NCI-H128 (cell line): ENCODE measurements around the gene MLXIP.
"Not testable (repeated sequence)": the region's sequence is repeated elsewhere in the genome, so short reads cannot be mapped to it uniquely, and the experiment has no call there.

Source experiments
- DNase-seq: peaks from one replicate; lab custom pipeline; 2025; ENCODE audit not compliant: unreplicated experiment; lab: John Stamatoyannopoulos, UW

Gene MLXIP

DNA sequence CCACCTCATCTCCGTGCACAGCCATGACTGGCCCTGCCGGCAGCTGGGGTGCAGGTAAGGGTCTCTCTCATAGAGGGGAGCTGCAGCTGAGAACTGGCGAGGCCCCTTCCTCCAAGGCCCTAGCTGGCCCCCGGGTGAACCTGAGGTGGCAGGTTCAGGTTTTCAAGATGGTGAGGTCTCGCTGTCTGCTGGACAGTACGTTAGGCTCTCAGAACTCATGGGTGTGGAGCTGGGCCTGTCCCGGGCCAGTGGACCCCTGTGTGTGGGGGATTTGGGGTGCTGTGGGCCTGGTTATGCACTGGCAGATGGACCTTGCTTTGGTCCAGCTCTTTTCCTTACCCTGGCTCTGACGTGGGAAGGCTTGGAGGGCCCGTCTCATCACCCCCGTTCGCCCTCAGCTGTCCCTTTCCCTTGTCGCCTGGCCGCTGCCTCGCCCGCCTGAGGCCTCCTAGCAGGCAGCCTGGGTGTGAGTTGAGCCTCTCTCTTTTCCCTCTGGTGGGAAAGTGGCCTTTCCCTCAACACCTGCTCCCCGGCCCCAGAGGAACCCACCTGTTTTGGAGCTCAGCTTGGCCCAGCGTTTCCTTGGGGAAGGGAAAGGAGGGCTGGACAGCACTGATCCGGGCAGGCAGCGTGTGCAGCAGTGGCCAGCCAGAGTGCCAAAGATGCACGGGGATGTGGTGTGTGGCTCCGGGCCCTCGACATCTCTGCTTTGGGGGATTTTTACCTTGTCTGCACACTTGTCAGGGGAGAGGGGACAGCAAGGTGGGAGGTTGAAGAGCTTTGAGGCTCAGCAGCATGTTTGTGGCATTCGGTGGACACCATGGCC is 67.2 kb downstream of the MLXIP start:
- no peak for DNase-seq

DNA sequence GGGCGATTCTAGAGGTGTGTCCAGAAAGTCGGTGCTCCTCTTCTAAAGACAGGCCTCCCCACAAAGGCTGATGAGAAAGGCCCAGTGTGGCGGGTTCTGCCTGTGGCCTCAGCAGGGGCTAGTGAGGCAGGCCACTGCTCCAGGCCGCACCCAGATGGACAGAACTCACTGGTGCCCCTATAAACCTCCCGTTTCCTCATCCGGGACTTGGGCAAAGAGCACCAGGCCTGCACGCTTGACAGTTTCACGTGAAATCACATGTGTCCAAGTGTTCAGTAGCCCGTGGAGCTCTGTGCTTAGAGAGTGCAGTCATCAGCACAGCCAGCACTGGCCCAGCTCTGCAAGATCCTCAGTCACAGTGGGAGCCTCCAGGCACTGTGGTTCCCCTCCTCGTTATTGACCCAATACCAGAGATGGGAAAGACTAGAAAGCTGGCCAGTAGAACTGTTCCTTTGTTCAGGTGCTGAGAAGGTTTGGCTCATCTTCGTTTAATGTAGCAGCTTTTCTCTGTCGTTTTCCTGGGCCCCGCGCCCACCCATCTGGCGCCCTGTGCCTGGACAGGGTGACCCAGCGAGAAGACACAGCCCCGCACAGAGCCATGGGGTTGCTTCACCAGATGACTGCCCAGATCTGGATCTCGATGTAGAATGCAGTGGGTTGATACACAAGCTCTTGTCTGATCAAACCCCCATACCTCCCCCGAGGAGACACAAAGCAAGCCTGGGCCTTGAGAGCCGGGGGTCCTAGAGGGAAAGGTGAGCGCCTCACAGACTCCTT is 69.1 kb downstream of the MLXIP start:
- no peak for DNase-seq

DNA sequence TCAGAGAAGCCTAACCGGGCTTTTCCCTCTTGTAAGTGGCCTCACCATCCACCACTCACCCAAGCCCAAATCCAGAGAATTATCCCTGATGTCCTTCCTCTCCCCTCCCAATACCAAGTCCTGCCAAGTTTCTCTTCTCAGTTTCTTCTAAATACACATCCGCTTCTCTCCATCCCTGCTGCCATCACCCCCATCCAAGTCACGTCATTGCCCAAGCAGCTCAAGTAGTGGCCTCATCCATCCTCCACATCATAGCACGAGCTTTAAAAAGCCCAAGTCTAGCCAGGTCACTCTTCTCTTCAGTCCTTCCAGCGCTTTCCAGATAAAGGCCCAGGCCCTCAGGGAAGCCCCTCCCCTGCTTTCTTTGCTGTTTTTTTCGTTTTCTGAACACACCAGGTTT is 70.1 kb downstream of the MLXIP start:
- no peak for DNase-seq

DNA sequence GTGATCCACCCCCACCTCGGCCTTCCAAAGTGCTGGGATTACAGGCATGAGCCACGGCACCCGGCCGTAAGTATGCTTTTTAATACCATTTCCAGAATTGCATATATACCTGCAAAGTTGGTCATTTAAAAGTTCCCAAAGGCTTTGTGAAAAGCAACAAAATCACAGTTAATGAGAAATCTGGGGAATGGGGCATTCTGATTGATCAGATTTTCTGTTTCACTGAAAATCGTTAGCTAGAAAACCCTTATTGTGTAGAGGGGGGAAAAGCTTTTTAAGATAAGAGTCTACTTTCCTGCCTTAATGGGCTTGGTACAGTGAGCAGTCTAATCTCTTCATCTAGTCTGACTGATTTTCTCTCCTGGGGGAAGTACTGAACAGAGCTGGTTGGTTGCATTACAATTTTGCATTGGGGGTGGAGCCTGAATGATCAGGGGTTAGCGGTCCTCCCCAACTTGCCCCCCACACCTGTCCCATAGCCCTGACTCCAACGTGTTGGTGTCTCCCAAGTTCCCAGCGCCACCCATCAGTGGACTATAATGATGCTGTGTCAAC is 71.6 kb downstream of the MLXIP start:
- no peak for DNase-seq

DNA sequence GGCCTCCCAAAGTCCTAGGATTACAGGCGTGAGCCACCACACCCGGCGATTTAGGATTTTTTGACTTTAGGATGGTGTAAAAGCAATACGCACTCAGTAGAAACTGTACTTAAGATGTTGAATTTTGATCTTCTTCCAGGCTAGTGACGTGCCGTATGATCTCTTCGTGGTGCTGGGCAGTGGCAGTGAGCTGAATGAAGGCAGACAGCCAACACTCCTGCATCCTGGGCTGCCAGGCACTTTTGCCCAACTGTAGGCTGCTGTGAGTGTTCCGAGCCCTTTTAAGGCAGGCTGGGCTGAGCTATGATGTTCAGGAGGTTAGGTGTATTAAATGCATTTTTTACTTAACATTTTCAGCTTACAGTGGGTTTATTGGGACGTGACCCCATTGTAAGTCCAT is 74.2 kb downstream of the MLXIP start:
- DNase-seq: no peak

DNA sequence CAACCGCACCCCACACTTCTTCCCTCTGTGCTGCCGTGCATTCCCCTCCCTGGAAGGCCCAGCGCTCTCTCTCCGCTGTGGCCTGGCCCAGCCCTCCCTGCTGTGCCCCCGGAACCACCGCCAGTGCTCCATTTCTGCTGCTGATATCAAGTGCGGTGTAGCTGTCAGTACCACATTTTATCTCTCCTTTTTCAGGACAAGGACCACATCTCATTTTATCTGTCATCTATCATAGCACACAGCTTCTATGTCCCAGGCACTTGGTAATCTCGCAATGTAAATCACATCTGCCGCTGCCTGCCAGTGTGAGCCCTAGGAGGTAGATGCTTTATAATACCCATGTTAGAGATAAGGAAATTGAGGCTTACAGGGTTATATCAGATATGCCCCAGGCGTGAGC is 77.1 kb downstream of the MLXIP start:
- no peak for DNase-seq

DNA sequence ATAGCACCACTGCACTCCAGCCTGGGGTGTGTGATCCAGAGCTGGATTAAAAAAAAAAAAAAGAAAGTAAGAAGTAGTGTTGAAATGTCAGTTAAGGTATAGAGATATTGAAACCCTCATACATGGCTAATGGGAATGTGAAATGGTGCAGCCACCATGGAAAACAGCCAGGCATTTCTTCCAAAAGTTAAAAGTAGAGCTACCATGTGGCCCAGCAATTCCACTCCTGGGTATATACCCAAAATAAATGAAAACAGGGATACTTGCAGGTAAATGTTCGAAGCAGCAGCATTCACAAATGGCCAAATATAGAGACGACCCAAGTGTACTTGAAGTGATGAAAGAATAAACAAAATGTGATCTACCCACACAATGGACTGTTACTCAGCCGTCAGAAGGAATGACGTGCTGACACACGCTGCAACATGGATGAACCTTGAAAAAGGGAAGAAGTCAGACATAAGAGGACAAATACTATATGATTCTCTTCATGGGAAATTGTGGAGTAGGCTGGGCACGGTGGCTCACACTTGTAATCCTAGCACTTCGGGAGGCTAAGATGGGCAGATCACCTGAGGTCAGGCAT is 80.2 kb downstream of the MLXIP start:
- DNase-seq: no peak

DNA sequence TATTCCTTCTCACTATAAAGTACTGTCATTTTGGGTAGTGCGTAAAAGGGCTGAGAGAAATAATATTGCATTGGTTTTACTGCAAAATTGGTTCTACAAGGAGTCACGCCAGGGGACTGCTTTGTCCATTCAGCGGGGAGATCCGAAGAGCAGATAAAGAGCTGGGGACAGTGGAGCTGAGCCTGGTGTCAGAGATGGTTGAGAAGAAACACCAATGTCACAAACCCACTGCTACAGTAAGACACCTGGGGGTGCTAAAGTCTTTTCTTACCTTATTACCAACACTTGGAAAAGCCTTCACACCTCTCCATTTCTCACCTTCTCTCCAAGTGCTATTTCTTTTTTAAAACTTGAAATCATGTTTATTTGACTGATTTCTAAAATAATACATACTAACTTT is 81.3 kb downstream of the MLXIP start:
- no peak for DNase-seq

DNA sequence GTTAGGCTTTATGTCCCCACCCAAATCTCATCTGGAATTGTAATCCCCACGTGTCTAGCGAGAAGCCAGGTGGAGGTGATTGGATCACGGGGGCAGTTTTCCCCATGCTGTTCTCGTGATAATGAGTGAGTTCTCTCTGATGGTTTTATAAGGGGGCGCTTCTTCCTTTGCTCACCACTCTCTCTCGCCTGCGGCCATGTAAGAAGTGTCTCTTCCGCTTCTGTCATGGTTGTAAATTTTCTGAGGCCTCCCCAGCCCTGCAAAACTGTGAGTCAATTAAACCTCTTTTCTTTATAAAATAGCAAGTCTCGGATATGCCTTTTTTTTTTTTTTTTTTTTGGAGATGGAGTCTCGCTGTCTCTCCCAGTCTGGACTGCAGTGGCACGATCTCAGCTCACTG is 82.2 kb downstream of the MLXIP start:
- no peak for DNase-seq

DNA sequence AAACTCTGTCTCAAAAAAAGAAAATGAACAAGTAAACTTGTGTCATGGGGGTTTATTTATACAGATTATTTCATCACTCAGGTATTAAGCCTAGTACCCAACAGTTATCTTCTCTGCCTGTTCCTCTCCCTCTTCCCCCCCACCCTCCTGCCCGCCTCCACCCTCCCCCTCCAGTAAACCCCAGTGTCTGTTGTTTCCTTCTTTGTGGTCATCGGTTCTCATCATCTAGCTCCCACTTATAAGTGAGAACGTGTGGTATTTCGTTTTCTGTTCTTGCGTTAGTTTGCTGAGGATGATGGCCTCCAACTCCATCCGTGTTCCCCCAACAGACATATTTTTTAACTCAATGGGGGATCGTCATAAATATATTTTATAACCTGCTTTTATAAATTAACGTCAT is 83.1 kb downstream of the MLXIP start:
- DNase-seq: no peak

DNA sequence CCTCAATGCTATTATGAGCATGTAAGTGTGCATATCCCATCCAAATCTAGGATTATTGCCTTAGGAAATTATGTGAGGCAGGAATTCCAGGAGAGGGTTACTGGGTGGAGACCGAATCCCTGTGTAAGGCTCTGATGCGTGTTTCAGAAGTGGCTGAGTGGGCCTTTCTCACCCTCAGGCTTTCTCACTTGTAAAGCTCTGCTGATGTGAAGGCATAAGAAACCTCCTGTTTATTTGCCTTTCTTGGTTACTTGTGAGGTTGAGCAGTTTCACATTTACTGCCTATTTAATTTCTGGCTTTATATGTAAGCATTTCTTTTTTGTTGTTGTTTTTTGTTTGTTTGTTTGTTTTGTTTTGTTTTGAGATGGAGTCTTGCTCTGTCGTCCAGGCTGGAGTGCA is 84.4 kb downstream of the MLXIP start:
- no peak for DNase-seq

DNA sequence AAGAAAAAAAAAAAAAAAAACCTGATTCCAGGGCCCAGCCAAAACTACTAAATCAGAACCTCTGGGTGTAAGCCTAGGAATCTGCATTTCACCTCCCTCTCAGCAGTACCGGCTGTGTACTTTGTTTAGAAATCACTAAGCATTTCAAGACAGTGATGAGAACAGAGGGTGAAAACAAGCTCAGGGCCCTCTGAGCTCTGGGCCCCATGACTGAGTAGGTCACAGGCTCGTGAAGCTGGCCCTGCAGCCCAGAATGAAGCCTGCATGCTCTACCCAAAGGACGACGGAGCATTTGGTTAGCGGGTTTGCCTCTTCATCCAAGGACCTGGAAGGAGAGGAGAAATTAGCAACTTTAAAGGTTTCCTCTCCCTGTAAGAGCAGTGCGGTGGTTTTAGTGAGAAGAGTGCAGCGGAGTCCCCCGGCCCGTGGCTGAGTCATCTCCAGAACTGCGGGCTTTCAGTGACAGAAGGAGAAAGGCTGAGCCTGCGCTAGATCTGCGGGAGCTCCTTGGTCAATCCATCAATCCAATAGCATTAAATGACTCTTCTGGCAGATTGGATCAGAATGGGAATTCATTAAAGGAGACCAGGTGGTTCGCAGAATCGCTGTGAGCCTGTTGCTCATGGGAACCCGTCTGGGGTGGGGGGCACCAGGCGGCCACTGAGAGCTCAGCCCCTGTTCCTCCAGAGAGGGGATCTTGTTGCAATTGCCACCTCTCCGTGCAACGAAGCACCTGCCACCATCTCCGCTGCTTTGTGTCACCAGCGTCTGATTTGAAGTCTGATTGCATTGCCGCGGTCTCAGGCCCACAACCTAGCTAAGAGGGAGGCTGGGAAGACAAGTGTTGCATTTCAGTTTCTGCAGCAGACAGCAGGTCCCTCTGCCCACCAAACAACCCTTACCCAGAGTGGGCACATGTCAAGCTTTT is 88.1 kb downstream of the MLXIP start:
- no peak for DNase-seq

DNA sequence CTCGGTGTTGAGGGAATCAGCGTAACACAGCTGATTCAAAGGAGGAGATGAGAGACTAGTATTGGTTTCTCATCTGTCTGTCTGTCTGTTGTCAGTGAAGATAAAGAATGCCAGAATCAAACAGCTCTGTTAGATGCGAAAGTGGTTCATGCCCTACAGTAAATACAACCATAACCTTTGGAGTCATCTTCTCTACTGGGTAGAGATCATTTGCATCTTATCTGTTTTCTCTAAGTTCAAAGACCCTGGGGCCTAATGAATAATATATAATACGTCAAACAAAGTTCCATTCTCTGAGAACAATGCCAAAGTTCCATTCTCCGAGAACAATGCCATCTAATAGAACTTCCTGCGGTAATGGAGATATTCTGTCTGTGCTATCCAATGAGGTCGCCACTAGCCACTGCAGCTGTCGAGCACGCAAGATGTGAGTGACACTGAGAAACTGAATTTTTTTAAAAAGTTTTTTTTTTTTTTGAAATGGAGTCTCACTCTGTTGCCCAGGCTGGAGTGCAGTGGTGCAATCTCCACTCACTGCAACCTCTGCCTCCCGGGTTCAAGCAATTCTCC is 88.9 kb downstream of the MLXIP start:
- no peak for DNase-seq

DNA sequence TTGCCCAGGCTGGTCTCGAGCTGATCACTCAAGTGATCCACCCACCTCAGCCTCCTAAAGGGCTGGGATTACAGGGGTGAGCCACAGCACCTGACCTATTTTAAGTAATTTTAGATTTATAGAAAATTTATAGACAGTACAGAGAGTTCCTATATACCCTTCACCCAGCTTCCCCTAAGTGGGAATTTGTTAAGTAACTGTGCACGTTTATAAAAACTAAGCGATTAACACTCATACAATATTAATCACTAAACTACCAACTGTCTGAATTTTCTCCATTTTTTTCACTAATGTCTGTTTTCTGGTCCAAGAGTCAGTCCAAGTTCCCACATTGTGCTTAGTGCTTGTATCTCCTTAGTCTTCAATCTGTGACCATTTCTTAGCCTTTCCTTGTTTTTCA is 89.9 kb downstream of the MLXIP start:
- no peak for DNase-seq

DNA sequence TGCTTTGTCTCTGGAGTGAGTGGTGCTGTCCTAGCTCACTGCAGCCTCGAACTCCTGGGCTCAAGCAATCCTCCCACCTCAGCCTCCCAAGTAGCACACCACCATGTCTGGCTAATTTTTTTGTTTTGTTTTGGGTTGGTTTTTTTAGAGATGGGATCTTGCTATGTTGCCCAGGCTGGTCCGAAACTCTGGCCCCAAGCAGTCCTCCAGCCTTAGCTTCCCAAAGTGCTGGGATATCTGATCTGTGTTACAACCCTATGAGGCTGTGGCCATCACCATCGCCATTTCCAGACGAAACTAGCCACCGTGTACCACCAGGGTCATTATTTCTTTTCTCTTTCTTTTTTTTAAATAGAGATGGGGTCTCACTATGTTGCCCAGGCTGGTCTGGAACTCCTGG is 92.8 kb downstream of the MLXIP start:
- no peak for DNase-seq

DNA sequence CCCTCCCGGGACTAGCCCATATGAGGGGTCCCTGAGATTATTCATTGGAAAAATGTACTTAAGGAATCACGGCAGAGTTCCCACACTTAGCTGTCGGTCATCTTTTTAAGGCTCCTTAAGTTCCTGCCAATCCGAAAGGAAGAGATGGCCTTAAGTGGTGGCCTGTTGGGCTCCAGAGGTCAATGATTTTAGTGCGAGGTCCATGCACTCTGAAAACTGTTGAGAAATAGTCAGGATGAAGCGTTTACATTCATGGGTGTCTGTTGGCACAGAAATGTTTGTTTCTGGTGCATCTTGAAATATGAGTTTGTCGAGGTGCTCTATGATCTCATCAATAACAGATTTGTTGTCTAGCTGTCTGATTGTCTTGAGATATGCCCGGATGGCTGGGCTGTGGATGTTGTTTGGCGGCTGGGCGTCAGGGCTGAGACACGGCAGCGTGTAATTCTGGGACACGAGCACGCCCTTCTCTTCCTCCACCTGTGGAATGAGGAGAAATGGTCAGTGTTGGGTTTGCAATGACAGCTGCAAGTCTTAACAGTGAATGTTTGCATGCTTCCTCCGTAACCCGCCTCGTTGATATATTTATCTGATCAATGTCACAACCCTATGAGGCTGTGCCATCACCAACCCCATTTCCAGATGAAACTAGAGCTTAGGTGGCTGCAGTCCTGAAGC is 93.8 kb downstream of the MLXIP start:
- no peak for DNase-seq

DNA sequence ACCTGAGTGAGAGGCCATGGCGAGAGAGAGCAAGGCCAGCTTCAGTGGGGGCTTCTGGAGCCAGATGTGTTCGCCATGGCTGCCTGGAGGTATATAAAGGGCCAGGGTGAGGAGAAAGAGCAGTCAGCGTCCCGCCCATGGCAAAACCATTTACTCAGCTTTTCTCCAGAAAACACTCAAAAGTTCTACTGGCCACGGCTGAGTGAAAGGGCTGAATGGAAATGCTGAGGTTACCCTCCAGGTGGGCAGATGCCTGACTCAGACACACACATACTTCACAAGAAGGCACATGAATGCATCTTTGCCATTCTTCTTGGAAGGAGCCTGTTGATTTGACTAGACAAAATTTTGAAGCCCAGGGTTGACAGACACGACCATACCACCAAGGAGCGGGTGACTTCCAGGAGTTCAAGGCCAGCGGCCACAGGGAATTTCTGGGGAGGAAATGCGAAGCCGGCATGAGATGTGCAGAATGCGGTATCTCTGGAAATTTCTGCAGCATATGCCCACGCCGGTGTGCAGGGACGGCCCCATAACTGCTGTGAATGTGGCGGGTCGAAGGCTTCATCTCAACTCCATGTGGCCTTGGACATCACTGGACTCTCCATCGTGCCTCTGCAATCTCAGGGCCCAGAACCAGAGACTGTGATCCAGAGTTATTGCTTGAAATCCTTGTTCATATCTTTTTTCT is 95.7 kb downstream of the MLXIP start, which contains the start of gene IL31:
IL31 (minus strand) TSS at position 67 of the 691 bp plus-strand sequence; CDS start at position 18, 49 bp downstream.
- no peak for DNase-seq

DNA sequence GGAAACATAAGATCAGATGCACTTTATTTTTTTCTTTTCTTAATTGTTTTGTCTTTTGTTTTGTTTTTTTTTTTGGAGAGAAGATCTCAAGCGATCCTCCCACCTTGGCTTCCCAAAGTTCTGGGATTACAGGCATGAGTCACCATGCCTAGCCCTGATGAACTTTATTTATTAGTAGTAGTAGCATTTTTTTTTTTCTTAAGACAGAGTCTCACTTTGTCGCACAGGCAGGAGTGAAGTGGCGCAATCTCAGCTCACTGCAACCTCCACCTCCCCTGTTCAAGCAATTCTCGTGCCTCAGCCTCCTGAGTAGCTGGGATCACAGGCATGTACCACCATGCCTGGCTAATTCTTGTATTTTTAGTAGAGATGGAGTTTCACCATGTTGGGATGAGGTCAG is 97.9 kb downstream of the MLXIP start:
- not testable (repeated sequence) for DNase-seq
